NCI-H82 (cell line): ENCODE data around the gene SEPTIN2.
"Not testable (repeated sequence)": the region's sequence is repeated elsewhere in the genome, so short reads cannot be mapped to it uniquely, and the experiment has no call there.

Experiments used
- DNase-seq: peaks from one replicate; lab custom pipeline; 2025; lab: John Stamatoyannopoulos, UW

SEPTIN2 gene

DNA sequence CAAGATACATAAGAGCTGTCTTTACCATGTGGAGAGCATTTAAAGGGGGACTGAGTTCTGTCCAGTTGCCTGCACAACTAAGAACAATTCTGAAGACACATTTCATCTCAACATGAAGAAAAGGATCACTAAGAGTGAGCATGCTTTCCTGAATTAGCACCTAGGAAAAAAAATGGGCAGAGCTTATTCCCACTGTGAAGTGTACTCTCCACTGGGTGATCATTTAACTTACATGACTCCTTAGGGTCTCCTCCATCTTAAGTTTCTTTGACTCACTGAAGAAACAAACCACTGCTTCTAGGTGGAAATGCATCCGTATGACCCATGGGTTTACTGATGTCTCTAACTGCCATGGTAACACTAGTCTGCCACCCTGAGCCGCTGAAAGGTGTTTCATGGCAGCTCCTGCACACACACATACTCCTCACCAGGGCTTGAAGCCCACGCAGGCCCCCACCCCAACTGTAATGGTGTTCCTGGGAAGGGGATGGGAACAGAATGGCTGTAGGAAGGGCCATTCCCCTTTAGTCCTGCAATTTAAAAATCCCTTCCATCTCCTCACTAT lies 27.3 kb upstream of the SEPTIN2 start:
- no peak for DNase-seq

DNA sequence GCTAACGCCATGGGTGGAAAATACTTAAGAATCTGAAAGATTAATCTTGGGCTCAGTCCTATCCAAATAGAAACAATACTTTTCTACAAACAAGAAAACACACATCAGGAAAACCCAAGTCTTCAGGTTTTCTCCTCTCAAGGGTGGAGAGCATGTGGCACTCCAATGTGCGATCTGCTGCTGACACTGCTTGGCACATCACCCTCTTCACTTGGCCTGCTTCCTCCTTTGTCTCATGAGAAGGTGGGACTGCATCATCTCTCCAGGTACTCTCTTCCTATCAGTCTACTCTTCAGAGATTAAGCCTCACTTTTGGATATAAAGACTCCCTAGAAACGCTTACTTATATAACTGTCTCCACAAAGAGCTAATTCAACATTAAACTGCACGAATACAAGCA lies 26.7 kb upstream of the SEPTIN2 start:
- DNase-seq: no peak

DNA sequence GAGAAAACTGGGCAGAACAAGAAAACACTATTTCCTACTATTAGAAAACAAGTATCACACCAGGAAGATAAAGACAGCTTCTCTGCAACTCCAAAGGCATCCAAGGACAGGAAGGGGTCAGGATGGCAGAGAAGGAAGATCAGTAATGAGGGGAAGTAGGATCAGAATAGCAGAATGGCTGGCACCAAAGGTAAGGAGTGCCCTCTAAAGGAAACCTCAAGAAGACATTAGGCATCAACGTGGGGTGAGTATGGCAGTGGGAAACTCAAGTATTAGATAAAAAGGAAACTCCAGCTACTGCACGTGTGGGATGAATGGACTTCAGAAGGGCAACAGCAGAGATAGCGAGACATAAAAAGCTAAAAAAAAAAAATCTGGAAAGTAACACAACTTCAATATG lies 26.1 kb upstream of the SEPTIN2 start:
- DNase-seq: no peak

DNA sequence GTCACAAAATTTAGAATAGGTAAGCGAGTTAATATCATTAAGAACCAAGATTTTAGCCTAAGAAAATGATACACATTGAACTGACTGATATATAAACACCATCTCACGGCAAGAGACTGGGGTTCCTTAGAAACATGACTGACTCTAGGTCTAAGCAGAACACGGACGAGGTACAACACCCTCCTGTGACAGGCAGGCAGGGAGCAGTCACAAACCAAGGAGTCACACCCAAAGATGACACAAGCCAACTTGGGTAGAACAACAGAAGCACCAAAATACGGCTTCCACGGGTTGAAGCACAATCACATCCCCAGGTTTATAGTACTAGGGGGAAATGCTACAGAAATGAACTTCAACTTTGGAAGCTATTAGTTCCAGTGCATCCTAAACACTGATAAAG lies 24.6 kb upstream of the SEPTIN2 start:
- DNase-seq: no peak

DNA sequence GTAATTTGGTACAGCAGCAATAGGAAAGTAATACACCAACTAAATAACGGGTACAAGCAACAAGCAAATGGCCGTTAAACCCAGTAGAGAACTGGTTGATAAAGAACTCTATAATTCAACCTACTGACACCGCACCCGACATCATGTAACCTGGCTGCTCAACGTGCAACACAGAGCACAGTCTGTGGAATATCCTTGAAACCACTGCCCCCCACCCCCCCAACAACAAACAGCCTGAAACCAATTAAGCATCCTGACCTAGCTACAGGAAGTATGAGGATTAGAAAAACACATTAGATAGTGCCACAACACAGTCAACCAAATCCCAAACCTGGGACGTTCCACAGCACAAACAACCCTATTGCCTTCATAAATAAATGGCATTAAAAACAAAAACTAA lies 23.7 kb upstream of the SEPTIN2 start:
- peak; percentile 32 for DNase-seq

DNA sequence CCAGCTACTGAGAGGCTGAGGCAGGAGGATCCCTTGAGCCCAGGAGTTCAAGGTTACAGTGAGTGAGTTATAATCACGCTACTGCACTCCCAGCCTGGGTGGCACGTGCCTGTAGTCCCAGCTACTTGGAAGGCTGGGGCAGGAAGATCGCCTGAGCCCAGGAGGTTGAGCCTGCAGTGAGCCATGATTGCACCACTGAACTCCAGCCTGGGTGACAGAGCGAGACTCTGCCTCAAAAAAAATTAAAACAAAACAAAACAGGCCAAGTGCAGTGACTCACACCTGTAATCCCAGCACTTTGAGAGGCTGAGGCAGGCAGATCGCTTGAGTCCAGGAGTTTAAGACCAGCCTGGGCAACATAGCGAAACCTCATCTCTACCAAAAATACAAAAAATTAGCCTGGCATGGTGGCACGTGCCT lies 22.3 kb upstream of the SEPTIN2 start:
- not testable (repeated sequence) for DNase-seq

DNA sequence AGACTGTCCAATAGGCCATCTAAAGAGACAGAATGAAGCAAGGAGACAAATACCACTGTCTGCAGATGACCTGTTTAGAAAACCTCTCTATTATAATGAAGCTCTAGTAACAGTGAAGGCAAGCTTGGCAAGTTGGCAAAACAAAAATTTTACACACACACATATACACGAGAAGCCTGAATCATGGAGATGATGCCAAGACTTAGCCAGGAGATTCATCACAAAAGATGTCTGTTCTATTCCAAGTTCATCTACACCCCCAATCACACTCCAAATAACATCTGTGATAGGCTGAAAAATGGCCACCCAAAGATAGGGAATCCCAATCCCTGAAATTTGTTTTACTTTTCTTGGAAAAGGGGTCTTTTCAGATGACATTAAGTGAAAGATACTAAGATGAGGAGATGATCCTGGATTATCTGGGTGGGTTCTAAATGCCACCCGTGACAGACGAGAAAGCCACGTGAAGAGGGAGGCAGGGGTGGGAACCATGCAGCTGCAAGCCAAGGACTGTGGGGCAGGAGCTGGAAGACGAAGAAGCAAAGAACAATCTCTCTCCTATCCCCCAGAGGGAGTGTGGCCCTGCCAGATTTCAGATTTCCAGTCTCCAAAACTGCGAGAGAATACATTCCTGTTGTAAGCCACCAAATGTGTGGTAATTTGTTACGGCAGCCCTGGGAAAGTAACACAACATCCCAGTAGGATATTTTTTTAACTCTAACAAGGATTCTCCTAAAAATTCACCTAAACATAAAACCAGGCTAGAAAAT lies 20.2 kb upstream of the SEPTIN2 start:
- DNase-seq: no peak

DNA sequence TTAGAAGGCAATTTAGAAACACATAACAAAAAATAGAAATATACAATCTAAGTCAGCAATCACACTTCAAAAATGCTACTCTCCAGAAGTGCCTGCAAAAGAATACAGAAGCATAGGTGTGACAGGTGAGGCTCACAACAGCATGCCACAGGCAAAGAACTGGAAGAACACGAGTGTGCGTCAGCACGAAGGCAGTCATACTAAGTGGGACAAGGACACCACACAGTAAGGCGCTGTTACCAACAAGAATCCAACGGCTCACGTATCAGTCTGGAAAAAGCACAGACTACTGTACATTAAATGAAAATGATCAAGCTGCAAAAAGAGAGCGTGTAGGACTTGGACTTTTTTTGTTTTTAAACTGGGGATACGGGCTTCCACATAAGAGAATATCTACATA lies 19.0 kb upstream of the SEPTIN2 start:
- DNase-seq: no peak

DNA sequence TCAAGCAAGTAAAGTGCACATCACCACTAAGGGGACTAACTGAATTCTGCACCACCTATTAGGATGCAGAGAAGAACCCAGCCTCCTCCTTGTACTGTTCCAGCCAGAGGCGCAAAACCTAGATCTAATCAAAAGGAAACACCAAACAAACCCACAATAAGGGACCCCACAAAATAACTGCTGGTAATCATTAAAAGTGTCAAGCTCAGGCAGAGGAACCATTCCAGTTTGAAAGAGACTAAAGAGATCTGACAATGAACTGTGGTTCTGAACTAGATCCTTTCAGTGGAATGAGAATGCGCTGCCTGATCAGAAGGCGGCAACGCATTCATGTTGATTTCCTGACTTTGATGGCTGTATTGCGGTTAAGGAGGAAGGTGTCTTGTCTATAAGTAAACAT lies 17.1 kb upstream of the SEPTIN2 start:
- DNase-seq: no peak

DNA sequence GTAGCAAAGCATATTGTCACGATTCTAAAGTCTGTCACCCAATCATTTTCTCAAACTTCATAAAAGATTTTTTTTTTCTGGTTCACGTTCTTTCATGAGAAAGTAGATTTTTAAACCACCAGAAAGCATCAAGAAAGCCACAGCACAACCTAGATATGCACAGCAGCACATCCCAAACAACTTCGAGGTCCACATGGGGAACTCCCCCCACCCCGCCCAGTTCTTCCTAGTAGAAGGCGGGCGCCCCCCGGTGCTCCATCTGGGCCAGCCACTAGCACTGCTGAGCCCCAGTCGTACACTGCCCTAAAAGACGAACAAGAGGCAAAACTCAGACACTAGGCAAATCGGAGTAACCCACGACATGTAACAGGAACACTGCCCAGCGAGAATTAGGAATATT lies 15.7 kb upstream of the SEPTIN2 start:
- DNase-seq: no peak

DNA sequence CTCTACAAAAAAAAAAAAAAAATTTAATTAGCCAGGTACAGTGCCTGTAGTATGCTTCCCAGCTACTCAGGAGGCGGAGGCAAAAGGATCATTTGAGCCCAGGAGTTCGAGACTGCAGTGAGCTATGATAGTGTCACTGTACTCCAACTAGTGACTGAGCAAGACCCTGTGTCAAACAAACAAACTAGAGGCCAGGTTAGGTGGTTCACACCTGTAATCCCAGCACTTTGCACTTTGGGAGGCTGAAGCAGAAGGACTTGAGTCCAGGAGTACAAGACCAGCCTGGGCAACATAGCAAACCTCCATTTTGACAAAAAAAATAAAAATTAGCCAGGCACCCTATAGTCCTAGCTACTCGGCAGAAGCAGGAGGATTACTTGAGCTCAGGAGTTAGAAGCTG lies 13.6 kb upstream of the SEPTIN2 start:
- no peak for DNase-seq

DNA sequence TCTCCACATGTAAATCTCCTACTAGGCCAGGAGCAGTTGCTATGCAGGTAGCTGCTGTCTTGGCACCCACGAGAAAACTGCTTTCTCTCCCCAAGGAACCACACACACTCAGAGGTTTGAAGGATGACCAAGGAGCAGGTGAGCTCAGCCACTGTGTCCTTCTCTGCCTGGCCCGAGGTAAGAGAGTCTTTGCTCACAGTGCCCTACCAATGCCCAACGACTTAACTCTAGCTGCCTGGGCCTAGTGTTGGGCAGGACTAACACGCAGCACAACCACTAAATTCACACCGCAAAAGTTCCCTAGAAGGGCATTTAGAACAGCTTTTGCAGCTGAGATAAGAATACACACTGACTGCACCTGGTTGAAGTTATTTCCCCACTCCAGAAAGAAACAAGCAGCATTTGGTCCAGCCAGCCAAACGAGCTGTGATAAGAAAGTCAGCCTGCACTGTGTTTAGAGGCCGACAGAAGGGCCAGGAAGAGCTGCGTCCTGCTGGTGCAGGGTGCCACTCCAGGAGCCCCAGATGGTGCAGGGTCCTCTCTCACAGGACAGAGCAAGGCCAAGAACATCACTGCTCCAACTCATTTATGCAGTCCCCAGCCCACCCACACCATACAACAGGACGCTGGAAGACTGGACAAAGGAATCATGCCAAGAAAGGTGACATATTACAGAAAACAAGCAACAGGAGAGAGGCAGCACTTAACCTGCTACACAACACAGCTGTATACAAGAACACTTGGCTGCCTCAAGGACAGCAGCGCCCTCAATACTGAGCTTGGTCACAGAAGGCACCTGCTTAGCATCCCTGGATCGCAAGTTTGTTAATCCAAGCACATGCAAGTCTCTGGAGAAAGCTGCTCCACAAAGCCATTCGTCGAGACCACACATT lies 12.7 kb upstream of the SEPTIN2 start:
- peak; percentile 14 for DNase-seq

DNA sequence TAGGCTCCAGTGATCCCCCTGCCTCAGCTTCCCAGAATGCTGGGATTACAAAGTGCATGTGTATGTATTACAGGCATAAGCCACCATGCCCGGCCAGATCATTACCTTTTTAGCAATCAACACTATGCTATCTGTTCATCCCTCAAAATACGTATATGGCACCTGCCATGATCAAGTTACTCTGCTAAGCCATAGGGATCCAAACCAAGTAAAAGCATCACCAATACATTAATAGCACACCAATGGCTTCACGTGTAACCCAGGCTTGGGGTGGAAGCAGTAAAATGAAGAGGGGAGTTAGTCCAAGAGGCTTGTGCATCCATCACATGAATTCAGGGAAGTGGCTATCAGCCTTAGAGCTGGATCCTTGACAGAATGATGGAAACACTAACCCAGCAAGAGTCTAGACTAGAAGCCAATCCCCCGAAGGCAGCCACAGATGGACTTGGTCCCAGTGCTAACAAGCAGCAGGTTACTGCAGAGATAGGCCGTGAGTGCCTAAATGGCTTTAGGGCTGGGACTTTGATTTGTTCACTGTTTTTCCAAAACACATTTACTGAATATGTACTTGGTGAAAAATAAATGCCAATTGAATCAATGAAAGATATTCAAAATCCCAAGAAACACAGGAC lies 11.6 kb upstream of the SEPTIN2 start:
- DNase-seq: no peak

DNA sequence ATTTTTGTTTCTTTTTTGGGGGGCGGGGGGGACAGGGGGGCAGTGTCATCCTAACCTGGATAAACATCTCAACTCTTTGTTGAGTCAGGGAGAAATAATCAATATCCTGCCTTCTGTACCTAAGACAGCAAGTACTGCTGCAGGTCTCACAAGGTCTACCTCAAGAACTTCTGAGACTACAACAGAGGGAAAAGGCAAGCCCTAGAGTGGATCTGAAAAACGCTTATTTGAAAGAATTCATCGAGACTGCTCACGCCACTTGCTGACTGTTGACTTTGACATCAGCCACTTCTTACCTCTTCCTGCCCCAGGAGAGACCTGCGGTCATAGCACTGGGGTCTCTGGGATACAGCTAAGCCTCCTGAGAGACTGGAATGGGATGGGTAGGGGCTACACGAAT lies 8.7 kb upstream of the SEPTIN2 start:
- no peak for DNase-seq

DNA sequence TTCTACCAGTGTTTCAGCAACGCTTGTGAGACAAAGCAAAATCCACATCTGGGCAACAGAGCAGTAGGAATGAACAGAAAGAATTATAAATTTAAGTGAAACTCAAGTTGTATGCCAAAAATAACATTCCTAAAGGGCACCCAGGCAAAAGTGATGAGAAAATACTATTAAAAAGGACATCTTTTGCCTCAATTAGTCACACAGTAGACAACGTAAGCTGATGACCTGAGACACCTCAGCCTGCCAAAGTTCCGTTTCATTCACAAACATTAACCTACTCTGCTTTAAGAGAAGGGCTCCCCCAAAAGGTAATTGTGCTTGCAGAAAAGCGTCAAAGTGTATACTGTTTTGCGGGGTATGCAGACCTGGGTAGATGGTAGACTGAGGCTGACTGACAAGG lies 7.5 kb upstream of the SEPTIN2 start:
- no peak for DNase-seq

DNA sequence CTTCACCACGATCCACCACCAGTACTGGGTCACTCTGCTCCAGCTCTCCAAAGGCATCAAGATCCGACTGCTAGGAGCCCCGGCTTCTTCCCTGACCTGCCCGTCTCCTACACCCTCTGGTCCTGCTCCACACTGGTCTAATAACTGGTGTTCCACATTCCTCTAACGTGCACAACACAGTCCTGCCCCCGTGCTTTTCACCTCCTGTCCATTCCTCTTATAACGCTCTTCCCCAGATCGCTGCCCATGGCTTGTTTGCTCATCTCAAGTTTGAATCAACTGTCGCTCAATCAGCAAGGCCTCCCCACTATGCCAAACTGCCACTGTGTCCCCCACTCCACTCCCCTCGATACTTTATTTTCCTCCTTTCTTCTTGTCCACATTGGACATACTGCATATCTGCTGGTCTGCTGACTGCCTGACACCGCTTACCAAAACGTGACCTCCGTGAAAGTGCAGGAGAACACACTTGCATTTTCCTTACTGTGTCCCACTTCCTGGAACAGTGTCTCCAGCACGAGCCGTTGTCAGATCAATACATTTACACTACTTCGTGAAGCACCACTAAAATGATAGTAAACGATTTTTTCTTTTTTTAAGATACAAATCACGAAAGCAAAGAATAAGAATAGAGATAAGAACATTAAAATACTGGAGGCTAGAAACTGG lies 6.8 kb upstream of the SEPTIN2 start:
- no peak for DNase-seq

DNA sequence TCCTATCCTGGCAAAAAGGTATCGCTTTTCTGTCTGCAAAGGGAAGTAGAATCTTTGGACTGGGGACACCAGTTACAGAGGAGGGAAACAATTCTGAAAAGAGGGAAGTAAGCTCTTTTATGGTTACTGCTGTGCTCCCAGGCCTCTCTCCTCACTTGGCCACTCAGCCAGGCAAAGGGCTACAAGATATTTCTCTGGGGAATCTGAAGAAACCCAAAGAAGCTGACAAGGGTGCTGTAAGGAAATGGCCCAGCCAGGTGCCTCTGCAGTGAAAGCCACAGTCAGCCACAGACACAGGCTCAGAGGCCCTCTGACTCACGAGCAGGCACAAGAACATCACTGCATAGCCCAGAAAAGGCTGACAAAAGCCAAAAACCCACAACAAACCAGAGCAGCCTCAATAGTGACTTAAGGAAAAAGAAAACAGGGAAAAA lies 6.0 kb upstream of the SEPTIN2 start:
- DNase-seq: no peak

DNA sequence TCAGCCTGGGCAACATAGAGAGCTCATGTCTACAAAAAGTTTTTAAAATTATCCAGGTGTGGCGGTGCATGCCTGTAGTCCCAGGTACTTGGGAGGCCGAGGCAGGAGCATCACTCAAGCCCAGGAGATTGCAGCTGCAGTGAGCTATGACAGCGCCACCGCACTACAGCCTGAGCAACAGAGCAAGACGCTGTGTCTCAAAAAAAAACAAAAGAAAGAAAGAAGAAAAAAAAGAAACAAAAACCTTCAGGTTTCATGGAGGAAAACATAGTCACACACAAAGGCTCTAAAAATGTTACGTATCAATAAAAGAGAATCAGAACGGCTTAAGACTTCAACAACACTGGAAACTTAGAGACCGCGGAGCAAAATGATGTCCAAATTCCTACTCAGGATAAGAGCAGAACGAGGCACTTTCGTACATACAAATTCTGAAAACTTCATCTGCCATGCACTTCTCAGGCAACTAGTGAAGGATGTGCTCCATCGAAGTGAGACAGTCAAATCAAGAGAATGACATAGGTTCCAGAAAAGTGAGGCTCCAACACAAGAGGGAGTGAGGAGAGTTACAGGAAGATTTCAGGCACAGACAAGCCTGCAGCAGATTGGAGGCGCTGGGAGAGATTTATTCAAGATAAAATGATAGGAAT lies 4.7 kb upstream of the SEPTIN2 start:
- no peak for DNase-seq

DNA sequence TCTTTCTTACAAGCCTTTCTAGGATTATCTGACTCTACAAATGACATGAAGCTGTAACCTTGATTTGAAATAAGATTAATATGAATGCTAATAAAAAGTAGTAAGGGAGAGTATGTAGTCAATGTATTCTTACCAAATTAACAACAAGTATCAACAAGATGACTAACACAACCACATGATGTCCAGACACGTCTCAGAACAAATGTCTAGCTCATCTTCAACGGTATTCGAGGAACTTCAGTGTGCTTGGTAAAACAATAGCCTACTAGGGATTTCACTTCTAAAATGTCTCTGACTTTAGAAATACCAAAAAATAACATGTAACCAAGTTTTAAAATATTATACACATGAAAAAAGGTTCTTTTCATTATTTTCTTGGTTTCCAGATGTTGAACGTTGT lies 3.6 kb upstream of the SEPTIN2 start:
- no peak for DNase-seq

DNA sequence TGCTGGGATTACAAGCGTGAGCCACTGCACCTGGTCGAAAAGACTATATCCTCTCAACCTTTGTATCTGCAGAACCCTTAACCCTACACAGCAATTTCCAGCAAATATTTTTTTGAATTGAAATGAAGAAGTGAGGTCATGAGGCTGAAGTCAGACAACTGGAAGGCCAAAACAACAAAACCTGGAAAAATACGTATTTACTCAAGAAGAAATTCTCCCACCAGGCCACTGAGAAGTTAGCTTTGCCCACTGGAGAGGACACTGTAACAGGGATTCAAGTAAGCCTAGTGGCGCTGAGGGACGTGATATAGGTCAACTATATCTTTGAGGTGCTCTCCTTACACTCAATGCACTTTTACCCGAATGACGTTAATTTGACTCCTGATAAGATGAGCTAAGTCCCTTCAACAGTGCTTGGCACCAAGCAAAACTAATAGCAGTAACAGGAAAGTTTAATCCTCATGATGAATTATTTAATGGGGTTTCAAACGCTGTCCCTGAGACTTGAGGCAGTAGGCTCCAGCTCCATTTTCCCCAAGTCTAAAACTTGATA lies 2.1 kb upstream of the SEPTIN2 start:
- no peak for DNase-seq
